Motor neuron (in vitro differentiated cells): Measurements from ENCODE around the gene POLD4. TPM values are rescaled to one million over a fixed set of nuclear protein-coding genes. Genes with fewer than 3 reads are reported as not detected.
A peak's percentile ranks its signal among the peaks of the same experiment; 100 is the strongest.

Experiments used
- ATAC-seq, 8 experiments: fragments of 200-7000 bp; cut with Tn5 transposase; replicated peaks in 6 of 8; 2 replicates each; pipeline ENCODE4 v1.8.0; 2021; ENCODE audit warnings: mild to moderate bottlenecking in 8 of 8, moderate library complexity in 8 of 8
- H3K27ac ChIP-seq, 2 donors: fragments of 250-450 bp; sonication (Bioruptor Pico); 2 replicates each; pipeline ENCODE4 v1.9.0; 2021; ENCODE audit warnings: antibody characterized with exemption in 2 of 2, mild to moderate bottlenecking in 2 of 2, moderate library complexity in 1 of 2
- H3K4me1 ChIP-seq, 2 donors: fragments of 250-450 bp; sonication (Bioruptor Pico); replicated peaks in 1 of 2; 2 replicates each; pipeline ENCODE4 v1.6.1; 2021; ENCODE audit warnings: antibody characterized with exemption in 2 of 2, mild to moderate bottlenecking in 2 of 2, moderate library complexity in 1 of 2
- H3K4me3 ChIP-seq, 5 donors: fragments of 250-450 bp; sonication (Bioruptor Pico); 2 replicates each; pipeline ENCODE4 v1.9.0; 2021; ENCODE audit warnings: antibody characterized with exemption in 5 of 5, mild to moderate bottlenecking in 5 of 5, moderate library complexity in 4 of 5
- WGBS, 10 experiments: fragments of 450-650 bp; shearing (Covaris generic); methylation state at CpG; one replicate each; pipeline ENCODE4 v1.0.0; 2022; 5-methylcytosine and 5-hydroxymethylcytosine counted together
- in situ Hi-C, 9 experiments: fragments of 400-800 bp; cut with MboI; loops; one replicate each; pipeline ENCODE4 v1.15.0; 2021; ENCODE audit warnings: low sequenced_read_pairs in 9 of 9, low pct_unique_long_range_greater_than_20kb in 2 of 9; ENCODE audit not compliant: unreplicated experiment in 9 of 9
- total RNA-seq, 8 experiments: library from RNA; unstranded; fragments of 300-600 nt; gene quantifications; 2 replicates each; pipeline versions ENCODE4 v1.2.3 to v1.2.4, GENCODE V29; 2022

POLD4 gene
- total RNA-seq, 8 experiments from 2014 or later, result 5.6 to 167 (median 24.4) TPM

DNA sequence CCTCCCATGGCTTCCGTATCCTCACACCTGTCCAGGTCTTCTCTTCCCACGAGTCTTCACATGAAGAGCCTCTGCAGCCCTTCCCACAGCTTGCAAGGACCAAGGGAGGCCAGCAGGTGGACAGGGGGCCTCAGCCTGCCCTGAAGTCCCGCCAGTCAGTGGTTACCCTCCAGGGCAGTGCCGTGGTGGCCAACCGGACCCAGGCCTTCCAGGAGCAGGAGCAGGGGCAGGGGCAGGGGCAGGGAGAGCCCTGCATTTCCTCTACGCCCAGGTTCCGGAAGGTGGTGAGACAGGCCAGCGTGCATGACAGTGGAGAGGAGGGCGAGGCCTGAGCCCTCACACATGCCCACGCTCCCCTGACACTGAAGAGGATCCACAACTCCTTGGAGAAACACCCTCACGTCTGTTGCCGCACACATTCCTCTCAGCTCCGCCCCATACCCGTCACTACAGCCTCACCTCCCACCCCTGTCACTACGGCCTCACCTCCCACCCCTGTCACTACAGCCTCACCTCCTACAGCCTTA lies 41.7 kb downstream of the POLD4 start:
- in situ Hi-C loops, result loop anchor here in 1 of 9 experiments (10.0 kb wide), 1 partner anchor 47 kb away; the partner anchor contains the start of gene GRK2
- WGBS, 10 experiments, result 70 to 100% (median 81%) methylated on average over 2 to 4 of the region's 15 CpGs; no CpG with 5 or more reads in 7 of the 10 experiments
- ATAC-seq, result peak in 2 of 8 experiments; percentile 12 to 30
- peaks cover 0 to under 1% of the 10 kb centered on the region in 2 donors for H3K4me1 ChIP-seq
- H3K4me3 ChIP-seq, result no peak overlapping the region
- H3K27ac ChIP-seq, result no peak overlapping the region

GRCh38 chr11:67311051-67311555 lies 42.2 kb downstream of the POLD4 start:
- H3K4me3 ChIP-seq, result no peak overlapping the region
- WGBS, 10 experiments, result 60 to 100% (median 82%) methylated on average over 1 to 4 of the region's 18 CpGs; no CpG with 5 or more reads in 5 of the 10 experiments
- ATAC-seq, result peak in 3 of 8 experiments; percentile 25 to 84 (median 33)
- in situ Hi-C loops, result loop anchor here in 1 of 9 experiments (10.0 kb wide), 1 partner anchor 46 kb away; the partner anchor contains the start of gene GRK2
- no peaks in the 10 kb centered on the region for H3K4me1 ChIP-seq
- H3K27ac ChIP-seq, result no peak overlapping the region

- no peak overlapping the region for H3K4me3 ChIP-seq
- peak in 3 of 8 experiments; percentile 8 to 25 (median 11) for ATAC-seq
- in situ Hi-C loops, result loop anchor here in 1 of 9 experiments (10.0 kb wide), 1 partner anchor 46 kb away; the partner anchor contains the start of gene GRK2
Observed at GRCh38 chr11:67310246-67311050, 42.9 kb downstream of the POLD4 start.

DNA sequence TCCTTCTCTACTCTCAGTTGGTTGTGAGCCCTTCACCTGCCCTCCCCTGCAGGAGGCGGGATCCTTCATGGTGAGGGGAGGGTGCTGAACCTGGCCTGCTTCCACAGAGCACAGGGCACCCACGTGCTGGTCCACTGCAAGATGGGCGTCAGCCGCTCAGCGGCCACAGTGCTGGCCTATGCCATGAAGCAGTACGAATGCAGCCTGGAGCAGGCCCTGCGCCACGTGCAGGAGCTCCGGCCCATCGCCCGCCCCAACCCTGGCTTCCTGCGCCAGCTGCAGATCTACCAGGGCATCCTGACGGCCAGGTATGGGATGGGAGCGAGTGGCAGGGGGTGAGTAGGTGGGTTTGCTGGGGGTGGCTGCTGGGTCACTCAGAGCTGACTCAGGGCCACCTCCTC lies 43.7 kb downstream of the POLD4 start:
- WGBS, 10 experiments, result 50 to 89% methylated on average over 2 to 4 of the region's 14 CpGs; no CpG with 5 or more reads in 8 of the 10 experiments
- in situ Hi-C loops, result loop anchor here in 1 of 9 experiments (10.0 kb wide), 1 partner anchor 45 kb away; the partner anchor contains the start of gene GRK2
- no peak overlapping the region for H3K4me3 ChIP-seq
- no peaks in the 10 kb centered on the region for H3K4me1 ChIP-seq
- no peak overlapping the region for H3K27ac ChIP-seq
- peak in 1 of 8 experiments; percentile 12 for ATAC-seq

More at GRCh38 chr11:67310246-67311050, 42.9 kb downstream of the POLD4 start:
- Histone ChIP-seq H3K4me1 (no peaks in the 10 kb centered on the region), H3K27ac (no peak overlapping the region)
- no CpG with 5 or more reads among the region's 19 CpGs for WGBS, 10 experiments

DNA sequence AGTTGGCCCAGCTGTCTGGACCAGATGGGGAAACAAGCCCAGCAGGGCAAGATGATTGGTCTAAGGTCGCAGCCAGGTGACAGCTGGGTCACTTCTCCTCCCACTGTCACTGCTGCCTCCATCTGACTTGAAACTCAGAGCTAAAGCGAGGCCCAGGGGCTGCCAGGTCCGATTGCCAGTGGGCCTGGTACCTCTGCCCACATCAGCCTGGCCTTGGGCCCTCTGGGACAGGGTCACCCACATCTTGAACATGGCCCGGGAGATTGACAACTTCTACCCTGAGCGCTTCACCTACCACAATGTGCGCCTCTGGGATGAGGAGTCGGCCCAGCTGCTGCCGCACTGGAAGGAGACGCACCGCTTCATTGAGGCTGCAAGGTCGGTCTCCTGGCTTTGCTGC lies 44.2 kb downstream of the POLD4 start:
- ATAC-seq, result no peak
- Histone ChIP-seq H3K4me3 (no peak overlapping the region), H3K4me1 (peaks cover under 1 to 2% of the 10 kb centered on the region in 2 donors), H3K27ac (no peak overlapping the region)
- WGBS, 10 experiments, result 60 to 100% (median 92%) methylated on average over 1 to 4 of the region's 11 CpGs; no CpG with 5 or more reads in 6 of the 10 experiments
- in situ Hi-C loops, result no loop called here

GRCh38 chr11:67308031-67308866 lies 45.1 kb downstream of the POLD4 start:
- Histone ChIP-seq H3K4me3 (no peak overlapping the region), H3K27ac (no peak overlapping the region), H3K4me1 (peaks cover 9 to 11% of the 10 kb centered on the region in 2 donors)
- 86 to 100% (median 93%) methylated on average over 3 to 6 of the region's 20 CpGs; no CpG with 5 or more reads in 7 of the 10 experiments for WGBS, 10 experiments
- in situ Hi-C loops, result no loop called here
- ATAC-seq, result no peak

- in situ Hi-C loops, result no loop called here
- Histone ChIP-seq H3K4me3 (no peak overlapping the region), H3K27ac (no peak overlapping the region), H3K4me1 (peaks cover 16 to 18% of the 10 kb centered on the region in 2 donors)
- no peak for ATAC-seq
- WGBS, 10 experiments, result no CpG with 5 or more reads among the region's 12 CpGs
Observed at GRCh38 chr11:67307545-67308001, 45.8 kb downstream of the POLD4 start.

DNA sequence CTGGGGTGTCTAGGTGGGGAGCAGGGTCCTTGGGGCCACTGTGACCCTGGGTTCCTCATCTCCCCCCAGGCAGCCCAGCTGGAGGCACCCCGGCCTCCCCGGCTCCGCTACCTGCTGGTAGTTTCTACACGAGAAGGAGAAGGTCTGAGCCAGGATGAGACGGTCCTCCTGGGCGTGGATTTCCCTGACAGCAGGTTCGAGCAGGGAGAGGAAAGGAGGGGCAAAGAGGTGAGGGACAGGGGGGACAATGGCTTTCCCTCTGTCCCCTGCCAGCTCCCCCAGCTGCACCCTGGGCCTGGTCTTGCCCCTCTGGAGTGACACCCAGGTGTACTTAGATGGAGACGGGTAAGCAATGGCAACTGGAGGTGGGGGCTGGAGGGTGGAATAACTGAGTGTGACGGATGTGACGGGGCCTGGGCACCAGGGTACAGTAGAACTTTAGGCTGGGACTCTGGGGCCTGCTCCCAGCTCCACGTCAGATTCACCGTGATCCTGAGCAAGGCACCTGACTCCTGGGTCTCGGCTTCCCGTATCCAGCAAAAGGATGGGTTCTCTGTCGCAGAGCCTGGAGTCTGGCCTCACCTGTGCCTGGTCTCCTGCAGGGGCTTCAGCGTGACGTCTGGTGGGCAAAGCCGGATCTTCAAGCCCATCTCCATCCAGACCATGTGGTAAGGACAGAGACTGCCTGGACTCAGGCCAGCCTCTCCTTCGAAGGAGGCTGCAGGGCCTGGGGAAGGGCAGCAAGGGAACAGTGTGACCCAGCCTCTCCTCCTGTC lies 46.4 kb downstream of the POLD4 start:
- H3K4me1 ChIP-seq, result peaks cover 22% of the 10 kb centered on the region in 2 donors
- H3K27ac ChIP-seq, result no peak overlapping the region
- H3K4me3 ChIP-seq, result no peak overlapping the region
- in situ Hi-C loops, result no loop called here
- ATAC-seq, result no peak
- 40 to 90% (median 89%) methylated on average over 1 to 3 of the region's 19 CpGs; no CpG with 5 or more reads in 7 of the 10 experiments for WGBS, 10 experiments

- H3K4me3 ChIP-seq, result no peak overlapping the region
- 54 to 92% (median 76%) methylated on average over 2 to 9 of the region's 14 CpGs; no CpG with 5 or more reads in 4 of the 10 experiments for WGBS, 10 experiments
- ATAC-seq, result no peak
- H3K4me1 ChIP-seq, result peaks cover 26 to 28% of the 10 kb centered on the region in 2 donors
- in situ Hi-C loops, result no loop called here
- no peak overlapping the region for H3K27ac ChIP-seq
Observed at GRCh38 chr11:67304511-67305113, 48.7 kb downstream of the POLD4 start.

DNA sequence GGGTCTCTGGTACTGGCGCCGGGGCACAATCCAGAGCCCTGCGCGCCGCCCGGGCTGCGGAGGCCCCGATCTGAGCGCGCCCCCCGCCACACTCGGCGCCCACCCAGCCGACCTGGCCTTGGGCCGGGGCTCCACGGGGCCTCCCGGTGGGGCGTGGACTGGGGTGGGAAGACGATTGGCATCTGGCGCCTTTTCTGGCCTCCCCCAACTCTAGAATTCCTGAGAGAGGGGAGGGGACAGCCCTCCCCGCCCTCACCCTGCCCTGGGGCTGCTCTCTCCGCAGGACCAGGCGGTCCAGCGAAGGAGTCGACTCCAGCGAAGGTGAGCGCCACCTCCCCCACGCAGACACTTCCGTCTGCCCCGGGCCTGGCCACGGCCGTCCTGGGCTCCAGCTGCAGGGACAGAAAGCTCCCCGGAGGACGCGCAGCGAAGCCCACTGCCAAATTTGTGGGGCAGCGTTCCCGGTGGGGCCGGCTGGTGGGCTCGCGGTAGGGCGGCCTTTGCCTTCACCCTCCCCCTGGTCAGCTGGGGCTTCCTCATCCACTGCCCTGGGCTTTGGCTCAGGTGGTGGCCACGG lies 49.4 kb downstream of the POLD4 start:
- 0 to 30% methylated on average over 1 to 2 of the region's 43 CpGs; no CpG with 5 or more reads in 8 of the 10 experiments for WGBS, 10 experiments
- no peak overlapping the region for H3K27ac ChIP-seq

GRCh38 chr11:67303132-67303834 lies 50.1 kb downstream of the POLD4 start, which contains the start of gene SSH3:
Gene SSH3 (plus strand): TSS chr11:67303530. CDS start chr11:67303626, 96 bp downstream.
- in situ Hi-C loops, result no loop called here
- peak; percentile 32 to 85 (median 48) for ATAC-seq
- peaks cover 26 to 28% of the 10 kb centered on the region in 2 donors for H3K4me1 ChIP-seq
- WGBS, 10 experiments, result 16% methylated on average over 7 of the region's 65 CpGs; no CpG with 5 or more reads in 9 of the 10 experiments
- H3K27ac ChIP-seq, result peak within 1 kb of the TSS in 1 of 2 donors; percentile 61
- H3K4me3 ChIP-seq, result peak within 1 kb of the TSS in 4 of 5 donors; percentile 10 to 35 (median 26)

More for the DNA sequence above, 49.4 kb downstream of the POLD4 start:
- Histone ChIP-seq H3K4me1 (peaks cover 26 to 28% of the 10 kb centered on the region in 2 donors), H3K4me3 (peak overlapping the region in 4 of 5 donors; percentile 10 to 35 (median 26))
- in situ Hi-C loops, result no loop called here
- peak; percentile 1 to 55 (median 20) for ATAC-seq
